GM18858 (cell line): ENCODE measurements around the gene ZC3H4.
"Not testable (repeated sequence)": the region's sequence is repeated elsewhere in the genome, so short reads cannot be mapped to it uniquely, and the experiment has no call there.

Experiments
- ATAC-seq: cut with Tn5 transposase; IDR thresholded peaks from one replicate; pipeline ENCODE4 v1.9.1; 2021; ENCODE audit not compliant: unreplicated experiment

Gene ZC3H4

GRCh38 chr19:47050562-47050961, 63.0 kb downstream of the ZC3H4 start:
- ATAC-seq, result not testable (repeated sequence)

GRCh38 chr19:47049307-47049700, 64.3 kb downstream of the ZC3H4 start:
- ATAC-seq, result no peak

- ATAC-seq, result peak; percentile 11
These were observed 65.7 kb downstream of the ZC3H4 start for GRCh38 chr19:47047763-47048405.

GRCh38 chr19:47047272-47047762, 66.3 kb downstream of the ZC3H4 start:
- ATAC-seq, result no peak

- ATAC-seq, result no peak
These were observed 67.6 kb downstream of the ZC3H4 start for GRCh38 chr19:47045867-47046470.

GRCh38 chr19:47044946-47045866, 68.4 kb downstream of the ZC3H4 start:
- no peak for ATAC-seq

GRCh38 chr19:47040869-47041268, 72.7 kb downstream of the ZC3H4 start:
- ATAC-seq, result no peak

- ATAC-seq, result no peak
These were observed 74.2 kb downstream of the ZC3H4 start for GRCh38 chr19:47039239-47039874.

- no peak for ATAC-seq
These were observed 75.8 kb downstream of the ZC3H4 start for GRCh38 chr19:47037766-47038165.

GRCh38 chr19:47036097-47036651, 77.4 kb downstream of the ZC3H4 start:
- peak; percentile 7 for ATAC-seq

GRCh38 chr19:47035127-47036096, 78.2 kb downstream of the ZC3H4 start:
- peak; percentile 69 for ATAC-seq

GRCh38 chr19:47032171-47032811, 81.3 kb downstream of the ZC3H4 start:
- no peak for ATAC-seq

- no peak for ATAC-seq
These were observed 85.4 kb downstream of the ZC3H4 start for GRCh38 chr19:47028195-47028601.

- ATAC-seq, result no peak
These were observed 85.9 kb downstream of the ZC3H4 start for GRCh38 chr19:47027586-47028088.

GRCh38 chr19:47026889-47027288, 86.7 kb downstream of the ZC3H4 start:
- ATAC-seq, result no peak

- no peak for ATAC-seq
These were observed 87.4 kb downstream of the ZC3H4 start for GRCh38 chr19:47026156-47026555.

- ATAC-seq, result no peak
These were observed 89.1 kb downstream of the ZC3H4 start for GRCh38 chr19:47024502-47024901.

- no peak for ATAC-seq
These were observed 90.2 kb downstream of the ZC3H4 start for GRCh38 chr19:47023448-47023794.
